Inflammatory macrophage treated with lipopolysaccharide for 4 hours (primary cell): Measurements from ENCODE around the gene FDX2.

Experiments used
- DNase-seq: peaks from one replicate; pipeline ENCODE4 v3.0.0-alpha.2; 2020

FDX2 gene

GRCh38 chr19:10332965-10333757 is 17.3 kb upstream of the FDX2 start, which contains the start of gene RAVER1:
Gene RAVER1 (minus strand): TSS chr19:10333529. CDS start chr19:10333507, 22 bp downstream.
- DNase-seq: peak; percentile 98

GRCh38 chr19:10332158-10332964 is 16.5 kb upstream of the FDX2 start:
- DNase-seq: no peak

- DNase-seq: no peak
Measured at GRCh38 chr19:10329555-10329954, 13.7 kb upstream of the FDX2 start.

- DNase-seq: no peak
Measured at GRCh38 chr19:10328558-10329429, 13.0 kb upstream of the FDX2 start.

- no peak for DNase-seq
Measured at GRCh38 chr19:10327793-10328192, 12.0 kb upstream of the FDX2 start.

- DNase-seq: no peak
Measured at GRCh38 chr19:10325732-10326131, 9.9 kb upstream of the FDX2 start.

- DNase-seq: no peak
Measured at GRCh38 chr19:10321874-10322835, 6.3 kb upstream of the FDX2 start.

- no peak for DNase-seq
Measured at GRCh38 chr19:10321417-10321797, 5.6 kb upstream of the FDX2 start.

GRCh38 chr19:10320602-10321416 is 5.0 kb upstream of the FDX2 start:
- DNase-seq: no peak

- no peak for DNase-seq
Measured at GRCh38 chr19:10318807-10319682, 3.2 kb upstream of the FDX2 start.

- no peak for DNase-seq
Measured at GRCh38 chr19:10317857-10318462, 2.1 kb upstream of the FDX2 start.

- DNase-seq: no peak
Measured at GRCh38 chr19:10317045-10317856, 1.4 kb upstream of the FDX2 start.

- no peak for DNase-seq
Measured at GRCh38 chr19:10316229-10317044, 622 bp upstream of the FDX2 start.

GRCh38 chr19:10309423-10309822 is 6.4 kb downstream of the FDX2 start, which contains the start of gene ZGLP1:
Gene ZGLP1 (minus strand): TSS chr19:10309815.
- DNase-seq: no peak

- no peak for DNase-seq
Measured at GRCh38 chr19:10306327-10306726, 9.5 kb downstream of the FDX2 start.

- peak; percentile 85 for DNase-seq
Measured at GRCh38 chr19:10305139-10305806, 10.5 kb downstream of the FDX2 start.
